Colonic mucosa (tissue), 4 donors: ENCODE results near the gene KNSTRN. TPM values are rescaled to one million over a fixed set of nuclear protein-coding genes. Genes with fewer than 3 reads are reported as not detected.

Source experiments
- DNase-seq: peaks from one replicate; pipeline ENCODE4 v3.0.0-alpha.2; 2020
- H3K27ac ChIP-seq: fragments of 200-600 bp; one replicate; pipeline ENCODE4 v1.8.0; 2021
- H3K27me3 ChIP-seq: fragments of 200-600 bp; one replicate; pipeline ENCODE4 v1.8.0; 2021
- H3K36me3 ChIP-seq: fragments of 200-600 bp; one replicate; pipeline ENCODE4 v1.8.0; 2021
- H3K4me1 ChIP-seq: fragments of 200-600 bp; one replicate; pipeline ENCODE4 v1.8.0; 2021; ENCODE audit warnings: mild to moderate bottlenecking
- H3K4me3 ChIP-seq: fragments of 200-600 bp; one replicate; pipeline ENCODE4 v1.8.0; 2021
- H3K9ac ChIP-seq, 2 donors: one replicate each; pipeline ENCODE4 v1.7.0; 2013; ENCODE audit warnings: control low read depth in 2 of 2, low read depth in 2 of 2, low read length in 2 of 2
- H3K9me3 ChIP-seq: fragments of 200-600 bp; one replicate; pipeline ENCODE4 v1.8.0; 2021
- CTCF ChIP-seq: fragments of 200-600 bp; IDR thresholded peaks from one replicate; pipeline ENCODE4 v1.8.0; 2022; ENCODE audit warnings: antibody characterized with exemption, mild to moderate bottlenecking
- intact Hi-C: fragments of 100-400 bp; cut with DNase I; formaldehyde crosslinking; loops from one replicate; pipeline ENCODE4 v1.14.1; 2022
- total RNA-seq, 2 donors: library from RNA; stranded (reverse); fragmentation: NEBNext Ultra II Directional in 1 of 2; extraction: Animal tissue kit (Norgen Biotek cat#: 25700) in 1 of 2; gene quantifications; one replicate each; pipeline ENCODE4 v1.2.1, GENCODE V29; 2021
- donor health status: healthy.
- donor health status: DM: no; HTN: no; CAD: no.
- donor health status: DM: no; HTN: no; CAD: no.

The KNSTRN gene
- total RNA-seq, 2 donors from 2014 or later = 12.2 to 51.2 TPM

GRCh38 chr15:40358471-40359353 lies 23.8 kb upstream of the KNSTRN start:
- Histone ChIP-seq H3K4me1 (peaks cover 9% of the 10 kb centered on the region), H3K27me3 (no peaks in the 10 kb centered on the region), H3K9me3 (no peaks in the 10 kb centered on the region), H3K9ac (no peak overlapping the region), H3K4me3 (peak overlapping the region; percentile 38), H3K36me3 (no peaks in the 10 kb centered on the region), H3K27ac (no peak overlapping the region)
- peak; percentile 66 for DNase-seq
- intact Hi-C loops = no loop called here
- no peak for TF ChIP-seq CTCF

- Histone ChIP-seq H3K4me3 (no peak overlapping the region), H3K27me3 (no peaks in the 10 kb centered on the region), H3K27ac (no peak overlapping the region), H3K9ac (no peak overlapping the region), H3K4me1 (no peaks in the 10 kb centered on the region), H3K9me3 (no peaks in the 10 kb centered on the region), H3K36me3 (no peaks in the 10 kb centered on the region)
- intact Hi-C loops = no loop called here
- DNase-seq = no peak
- TF ChIP-seq CTCF = no peak
Measured at GRCh38 chr15:40360015-40360414, 22.5 kb upstream of the KNSTRN start.

GRCh38 chr15:40361640-40362039 lies 20.9 kb upstream of the KNSTRN start:
- no peak overlapping the region for H3K27ac ChIP-seq
- intact Hi-C loops = no loop called here
- DNase-seq = no peak
- H3K9me3 ChIP-seq = no peaks in the 10 kb centered on the region
- H3K4me3 ChIP-seq = no peak overlapping the region
- no peaks in the 10 kb centered on the region for H3K36me3 ChIP-seq
- H3K27me3 ChIP-seq = no peaks in the 10 kb centered on the region
- H3K4me1 ChIP-seq = no peaks in the 10 kb centered on the region
- H3K9ac ChIP-seq = no peak overlapping the region
- TF ChIP-seq CTCF = no peak

- Histone ChIP-seq H3K36me3 (no peaks in the 10 kb centered on the region), H3K4me1 (peaks cover 9% of the 10 kb centered on the region), H3K9ac (no peak overlapping the region), H3K4me3 (no peak overlapping the region), H3K27me3 (no peaks in the 10 kb centered on the region), H3K9me3 (no peaks in the 10 kb centered on the region), H3K27ac (no peak overlapping the region)
- DNase-seq = no peak
- intact Hi-C loops = no loop called here
- no peak for TF ChIP-seq CTCF
Measured at GRCh38 chr15:40363611-40364010, 18.9 kb upstream of the KNSTRN start.

GRCh38 chr15:40364251-40364650 lies 18.3 kb upstream of the KNSTRN start:
- Histone ChIP-seq H3K4me3 (no peak overlapping the region), H3K9ac (no peak overlapping the region), H3K9me3 (no peaks in the 10 kb centered on the region), H3K4me1 (peaks cover 9% of the 10 kb centered on the region), H3K27me3 (no peaks in the 10 kb centered on the region), H3K36me3 (no peaks in the 10 kb centered on the region), H3K27ac (no peak overlapping the region)
- no peak for DNase-seq
- TF ChIP-seq CTCF = no peak
- intact Hi-C loops = no loop called here
